ENCODE measurements around the gene VEPH1. TPM values are rescaled to one million over a fixed set of nuclear protein-coding genes. Genes with fewer than 3 reads are reported as not detected.

Gene VEPH1
- total RNA-seq = 23.2 and 25.3 TPM in 2 replicates

DNA sequence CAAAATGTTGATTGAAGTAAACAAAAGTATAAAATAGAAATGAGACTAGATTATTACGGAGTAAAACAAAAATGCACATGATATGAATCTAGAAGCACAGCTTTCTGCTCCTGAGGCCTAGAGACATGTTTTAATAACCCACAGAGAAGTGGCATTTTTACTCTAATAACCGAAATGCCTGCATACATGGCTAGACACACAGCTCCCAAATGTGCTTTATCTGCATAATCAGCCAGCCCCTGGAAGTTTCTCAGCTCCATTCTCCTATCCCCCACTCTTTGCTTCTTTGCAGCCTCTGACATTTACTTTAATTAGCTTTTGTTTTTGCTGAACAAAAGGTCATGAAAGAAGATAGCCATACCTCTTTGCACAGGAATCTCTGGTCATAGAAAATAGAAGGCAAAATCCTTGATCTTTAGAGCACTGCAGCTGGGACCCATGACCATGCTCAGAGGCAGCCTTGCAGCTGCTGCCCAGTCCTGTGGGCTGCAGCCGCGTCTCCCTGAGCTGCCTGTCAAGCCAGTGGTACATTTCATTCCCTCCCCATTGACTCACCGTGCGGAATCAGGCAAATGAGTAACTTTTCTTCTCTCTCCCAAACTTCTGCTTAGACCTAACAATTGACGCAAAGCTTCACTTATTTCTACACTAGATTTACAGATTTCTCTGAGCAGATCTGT, at the start of gene VEPH1:
VEPH1 (minus strand) TSS at position 501 of the 680 bp plus-strand sequence. CDS start 8,067 bp downstream, outside the sequence.
- no peaks in the 10 kb centered on the region for H3K27me3 ChIP-seq (ENCODE audit: insufficient read depth, low read length)
- H3K4me1 ChIP-seq (ENCODE audit: insufficient read depth, low read length) = peaks cover 15% of the 10 kb centered on the region
- peak; percentile 80 for DNase-seq (ENCODE audit: insufficient read length, low spot score, missing footprints)
- no peaks in the 10 kb centered on the region for H3K9me3 ChIP-seq (ENCODE audit: low read depth, low read length)
- peaks cover under 1% of the 10 kb centered on the region for H4K20me1 ChIP-seq (ENCODE audit: insufficient read depth, low read length)
- H3K79me2 ChIP-seq (ENCODE audit: insufficient read depth, low read length) = peaks cover 70% of the 10 kb centered on the region
- H3K27ac ChIP-seq (ENCODE audit: low read depth, low read length) = no peak within 1 kb of the TSS
- TF ChIP-seq, protein P1, sequence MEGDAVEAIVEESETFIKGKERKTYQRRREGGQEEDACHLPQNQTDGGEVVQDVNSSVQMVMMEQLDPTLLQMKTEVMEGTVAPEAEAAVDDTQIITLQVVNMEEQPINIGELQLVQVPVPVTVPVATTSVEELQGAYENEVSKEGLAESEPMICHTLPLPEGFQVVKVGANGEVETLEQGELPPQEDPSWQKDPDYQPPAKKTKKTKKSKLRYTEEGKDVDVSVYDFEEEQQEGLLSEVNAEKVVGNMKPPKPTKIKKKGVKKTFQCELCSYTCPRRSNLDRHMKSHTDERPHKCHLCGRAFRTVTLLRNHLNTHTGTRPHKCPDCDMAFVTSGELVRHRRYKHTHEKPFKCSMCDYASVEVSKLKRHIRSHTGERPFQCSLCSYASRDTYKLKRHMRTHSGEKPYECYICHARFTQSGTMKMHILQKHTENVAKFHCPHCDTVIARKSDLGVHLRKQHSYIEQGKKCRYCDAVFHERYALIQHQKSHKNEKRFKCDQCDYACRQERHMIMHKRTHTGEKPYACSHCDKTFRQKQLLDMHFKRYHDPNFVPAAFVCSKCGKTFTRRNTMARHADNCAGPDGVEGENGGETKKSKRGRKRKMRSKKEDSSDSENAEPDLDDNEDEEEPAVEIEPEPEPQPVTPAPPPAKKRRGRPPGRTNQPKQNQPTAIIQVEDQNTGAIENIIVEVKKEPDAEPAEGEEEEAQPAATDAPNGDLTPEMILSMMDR (IDR thresholded peaks at IDR 0.05; ENCODE audit: extremely low read depth, low read depth, low read length) = no peak
- peaks cover 3% of the 10 kb centered on the region for H3K36me3 ChIP-seq (ENCODE audit: insufficient read depth, low read length)
- no peak within 1 kb of the TSS for H3K4me2 ChIP-seq (ENCODE audit: insufficient read depth, low read length)
- no peak within 1 kb of the TSS for H3K4me3 ChIP-seq (ENCODE audit: insufficient read depth, low read length)
- H2AFZ ChIP-seq (ENCODE audit: low read length) = no peak within 1 kb of the TSS

DNA sequence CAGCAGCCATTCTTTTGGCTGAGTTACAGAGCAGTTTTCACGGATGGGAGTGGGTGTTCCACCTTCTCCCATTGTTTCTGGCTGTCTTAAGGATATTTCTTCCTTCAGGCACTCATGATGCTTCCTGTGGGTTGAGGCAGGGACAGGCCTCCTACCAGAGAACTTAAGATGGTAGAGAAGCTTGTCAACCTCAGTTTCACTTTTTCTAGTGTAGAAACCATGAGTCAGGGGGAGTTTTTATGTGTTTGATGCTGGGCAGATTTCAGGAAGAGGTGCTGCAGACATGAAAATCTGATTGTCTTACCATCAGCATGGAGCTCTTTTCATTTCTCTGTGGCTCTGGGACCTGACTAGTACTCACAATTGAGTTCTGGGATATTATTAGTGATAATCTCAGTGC, 48.7 kb upstream of the VEPH1 start:
- Histone ChIP-seq H3K4me3 (ENCODE audit: insufficient read depth, low read length) (no peak overlapping the region), H4K20me1 (ENCODE audit: insufficient read depth, low read length) (no peaks in the 10 kb centered on the region), H3K27ac (ENCODE audit: low read depth, low read length) (no peak overlapping the region), H2AFZ (ENCODE audit: low read length) (no peak overlapping the region), H3K4me1 (ENCODE audit: insufficient read depth, low read length) (no peaks in the 10 kb centered on the region), H3K36me3 (ENCODE audit: insufficient read depth, low read length) (no peaks in the 10 kb centered on the region), H3K9me3 (ENCODE audit: low read depth, low read length) (no peaks in the 10 kb centered on the region), H3K27me3 (ENCODE audit: insufficient read depth, low read length) (no peaks in the 10 kb centered on the region), H3K4me2 (ENCODE audit: insufficient read depth, low read length) (no peak overlapping the region), H3K79me2 (ENCODE audit: insufficient read depth, low read length) (peaks cover 18% of the 10 kb centered on the region)
- no peak for DNase-seq (ENCODE audit: insufficient read length, low spot score, missing footprints)
- TF ChIP-seq, protein P1 (IDR thresholded peaks at IDR 0.05; ENCODE audit: extremely low read depth, low read depth, low read length) = no peak

DNA sequence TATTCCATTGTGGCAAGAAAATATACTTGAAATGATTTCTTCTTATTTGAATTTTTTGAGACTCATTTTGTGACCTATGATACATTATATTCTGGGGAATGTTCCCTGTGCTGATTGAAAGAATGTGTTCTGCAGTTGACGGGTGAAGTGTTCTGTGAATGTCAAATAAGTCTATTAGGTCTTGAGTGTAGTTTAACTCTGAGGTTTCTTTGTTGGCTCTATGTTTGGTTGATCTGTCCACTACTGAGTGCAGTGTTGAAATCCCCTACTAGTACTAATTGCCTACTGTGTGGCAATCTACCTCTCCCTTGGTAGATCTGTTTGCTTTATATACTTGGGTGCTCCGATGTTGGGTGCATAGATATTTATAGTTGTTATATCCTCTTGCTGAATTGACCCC, 46.3 kb upstream of the VEPH1 start:
- TF ChIP-seq, protein P1 (IDR thresholded peaks at IDR 0.05; ENCODE audit: extremely low read depth, low read depth, low read length) = no peak
- Histone ChIP-seq H3K36me3 (ENCODE audit: insufficient read depth, low read length) (no peaks in the 10 kb centered on the region), H4K20me1 (ENCODE audit: insufficient read depth, low read length) (no peaks in the 10 kb centered on the region)

GRCh38 chr3:157544501-157545130, 41.4 kb upstream of the VEPH1 start:
- no peaks in the 10 kb centered on the region for H3K27me3 ChIP-seq (ENCODE audit: insufficient read depth, low read length)
- H3K4me1 ChIP-seq (ENCODE audit: insufficient read depth, low read length) = peaks cover 15% of the 10 kb centered on the region
- DNase-seq (ENCODE audit: insufficient read length, low spot score, missing footprints) = peak; percentile 69
- H3K4me2 ChIP-seq (ENCODE audit: insufficient read depth, low read length) = peak overlapping the region; percentile 5
- H3K4me3 ChIP-seq (ENCODE audit: insufficient read depth, low read length) = no peak overlapping the region
- no peaks in the 10 kb centered on the region for H3K36me3 ChIP-seq (ENCODE audit: insufficient read depth, low read length)
- H3K79me2 ChIP-seq (ENCODE audit: insufficient read depth, low read length) = peaks cover 17% of the 10 kb centered on the region
- no peaks in the 10 kb centered on the region for H4K20me1 ChIP-seq (ENCODE audit: insufficient read depth, low read length)
- TF ChIP-seq, protein P1 (IDR thresholded peaks at IDR 0.05; ENCODE audit: extremely low read depth, low read depth, low read length) = no peak
- no peak overlapping the region for H3K27ac ChIP-seq (ENCODE audit: low read depth, low read length)
- H2AFZ ChIP-seq (ENCODE audit: low read length) = no peak overlapping the region
- H3K9me3 ChIP-seq (ENCODE audit: low read depth, low read length) = peaks cover 3% of the 10 kb centered on the region

More for the DNA sequence above, 46.3 kb upstream of the VEPH1 start:
- DNase-seq (ENCODE audit: insufficient read length, low spot score, missing footprints) = no peak
- H2AFZ ChIP-seq (ENCODE audit: low read length) = no peak overlapping the region
- H3K79me2 ChIP-seq (ENCODE audit: insufficient read depth, low read length) = peaks cover 27% of the 10 kb centered on the region
- H3K9me3 ChIP-seq (ENCODE audit: low read depth, low read length) = no peaks in the 10 kb centered on the region
- H3K4me3 ChIP-seq (ENCODE audit: insufficient read depth, low read length) = no peak overlapping the region
- H3K4me1 ChIP-seq (ENCODE audit: insufficient read depth, low read length) = peaks cover 3% of the 10 kb centered on the region
- H3K4me2 ChIP-seq (ENCODE audit: insufficient read depth, low read length) = no peak overlapping the region
- H3K27me3 ChIP-seq (ENCODE audit: insufficient read depth, low read length) = no peaks in the 10 kb centered on the region
- H3K27ac ChIP-seq (ENCODE audit: low read depth, low read length) = no peak overlapping the region
